ENCODE data around the gene KIAA1614. TPM values are rescaled to one million over a fixed set of nuclear protein-coding genes. Genes with fewer than 3 reads are reported as not detected.

KIAA1614 gene
- total RNA-seq, 1 donor from 2014 or later, result 6.6 TPM

GRCh38 chr1:180945551-180945950 lies 32.9 kb downstream of the KIAA1614 start:
- no peaks in the 10 kb centered on the region for H3K4me1 Mint-ChIP-seq (ENCODE audit: unreplicated experiment)
- no peak for DNase-seq (ENCODE audit: extremely low spot score, unreplicated experiment)
- no peak overlapping the region for H3K4me3 Mint-ChIP-seq (ENCODE audit: unreplicated experiment)
- no peaks in the 10 kb centered on the region for H3K27me3 Mint-ChIP-seq (ENCODE audit: unreplicated experiment)
- no peak overlapping the region for H3K27ac Mint-ChIP-seq (ENCODE audit: unreplicated experiment)
- no peaks in the 10 kb centered on the region for H3K9me3 Mint-ChIP-seq (ENCODE audit: unreplicated experiment)
- TF ChIP-seq CTCF (IDR thresholded peaks at IDR 0.05), result no peak
- H3K36me3 Mint-ChIP-seq (ENCODE audit: unreplicated experiment), result peaks cover 25% of the 10 kb centered on the region

GRCh38 chr1:180946056-180946455 lies 33.4 kb downstream of the KIAA1614 start:
- Mint-ChIP-seq H3K4me3 (ENCODE audit: unreplicated experiment) (no peak overlapping the region), H3K36me3 (ENCODE audit: unreplicated experiment) (peaks cover 27% of the 10 kb centered on the region), H3K27me3 (ENCODE audit: unreplicated experiment) (no peaks in the 10 kb centered on the region), H3K9me3 (ENCODE audit: unreplicated experiment) (no peaks in the 10 kb centered on the region), H3K4me1 (ENCODE audit: unreplicated experiment) (no peaks in the 10 kb centered on the region), H3K27ac (ENCODE audit: unreplicated experiment) (no peak overlapping the region)
- TF ChIP-seq CTCF (IDR thresholded peaks at IDR 0.05), result no peak
- no peak for DNase-seq (ENCODE audit: extremely low spot score, unreplicated experiment)

GRCh38 chr1:180946541-180947498 lies 34.1 kb downstream of the KIAA1614 start:
- no peak overlapping the region for H3K27ac Mint-ChIP-seq (ENCODE audit: unreplicated experiment)
- no peaks in the 10 kb centered on the region for H3K27me3 Mint-ChIP-seq (ENCODE audit: unreplicated experiment)
- no peak for TF ChIP-seq CTCF (IDR thresholded peaks at IDR 0.05)
- H3K4me3 Mint-ChIP-seq (ENCODE audit: unreplicated experiment), result no peak overlapping the region
- DNase-seq (ENCODE audit: extremely low spot score, unreplicated experiment), result no peak
- no peaks in the 10 kb centered on the region for H3K9me3 Mint-ChIP-seq (ENCODE audit: unreplicated experiment)
- peaks cover 4% of the 10 kb centered on the region for H3K4me1 Mint-ChIP-seq (ENCODE audit: unreplicated experiment)
- H3K36me3 Mint-ChIP-seq (ENCODE audit: unreplicated experiment), result peaks cover 27% of the 10 kb centered on the region

GRCh38 chr1:180947499-180947885 lies 34.8 kb downstream of the KIAA1614 start:
- TF ChIP-seq CTCF (IDR thresholded peaks at IDR 0.05), result no peak
- Mint-ChIP-seq H3K27me3 (ENCODE audit: unreplicated experiment) (no peaks in the 10 kb centered on the region), H3K4me3 (ENCODE audit: unreplicated experiment) (no peak overlapping the region), H3K4me1 (ENCODE audit: unreplicated experiment) (peaks cover 8% of the 10 kb centered on the region), H3K27ac (ENCODE audit: unreplicated experiment) (no peak overlapping the region), H3K9me3 (ENCODE audit: unreplicated experiment) (no peaks in the 10 kb centered on the region), H3K36me3 (ENCODE audit: unreplicated experiment) (peaks cover 27% of the 10 kb centered on the region)
- DNase-seq (ENCODE audit: extremely low spot score, unreplicated experiment), result no peak

GRCh38 chr1:180947901-180948640 lies 35.4 kb downstream of the KIAA1614 start:
- H3K27ac Mint-ChIP-seq (ENCODE audit: unreplicated experiment), result no peak overlapping the region
- H3K9me3 Mint-ChIP-seq (ENCODE audit: unreplicated experiment), result no peaks in the 10 kb centered on the region
- peaks cover 24% of the 10 kb centered on the region for H3K36me3 Mint-ChIP-seq (ENCODE audit: unreplicated experiment)
- H3K27me3 Mint-ChIP-seq (ENCODE audit: unreplicated experiment), result no peaks in the 10 kb centered on the region
- no peak for TF ChIP-seq CTCF (IDR thresholded peaks at IDR 0.05)
- H3K4me1 Mint-ChIP-seq (ENCODE audit: unreplicated experiment), result peaks cover 8% of the 10 kb centered on the region
- DNase-seq (ENCODE audit: extremely low spot score, unreplicated experiment), result no peak
- H3K4me3 Mint-ChIP-seq (ENCODE audit: unreplicated experiment), result no peak overlapping the region
